SK-N-SH treated with all-trans-retinoic acid at 6 μM for 48 hours (cell line): ENCODE results near the gene TYW5.
A peak's percentile ranks its signal among the peaks of the same experiment; 100 is the strongest.

ENCODE experiments used
- ATAC-seq: fragments of 200-7000 bp; cut with Tn5 transposase; 3 replicates; pipeline ENCODE4 v1.9.1; 2020; ENCODE audit warnings: mild to moderate bottlenecking, moderate library complexity
- ARNTL ChIP-seq: fragments of 450-650 bp; formaldehyde crosslinking; IDR thresholded peaks from 2 replicates; pipeline ENCODE4 v1.5.0; 2020; ENCODE audit warnings: low read depth, mild to moderate bottlenecking, moderate library complexity, borderline replicate concordance
- ESRRG ChIP-seq: fragments of 250-450 bp; sonication (Bioruptor Pico); IDR thresholded peaks from 2 replicates; pipeline ENCODE4 v1.6.1; 2021; ENCODE audit warnings: mild to moderate bottlenecking
- GLIS3 ChIP-seq: fragments of 250-450 bp; sonication (Bioruptor Pico); IDR thresholded peaks from 2 replicates; pipeline ENCODE4 v1.5.0; 2020; ENCODE audit warnings: mild to moderate bottlenecking, moderate library complexity
- ISL1 ChIP-seq: fragments of 250-450 bp; sonication (Bioruptor Pico); IDR thresholded peaks from 2 replicates; pipeline ENCODE4 v2.1.2; 2022; ENCODE audit warnings: mild to moderate bottlenecking, moderate library complexity
- OSR1 ChIP-seq: fragments of 250-450 bp; sonication (Bioruptor Pico); IDR thresholded peaks from 2 replicates; pipeline ENCODE4 v1.8.0; 2022; ENCODE audit warnings: moderate library complexity, mild to moderate bottlenecking, inconsistent platforms
- PPARA ChIP-seq: fragments of 250-450 bp; sonication (Bioruptor Pico); IDR thresholded peaks from 2 replicates; pipeline ENCODE4 v1.5.0; 2020; ENCODE audit warnings: mild to moderate bottlenecking, borderline replicate concordance
- RARB ChIP-seq: fragments of 250-450 bp; sonication (Bioruptor Pico); IDR thresholded peaks from 2 replicates; pipeline ENCODE4 v1.8.0; 2021; ENCODE audit warnings: mild to moderate bottlenecking, moderate library complexity
- SNAI2 ChIP-seq: fragments of 250-450 bp; sonication (Bioruptor Pico); IDR thresholded peaks from 2 replicates; pipeline ENCODE4 v1.5.0; 2020; ENCODE audit warnings: mild to moderate bottlenecking, moderate library complexity
- TCF4 ChIP-seq: fragments of 250-450 bp; sonication (Bioruptor Pico); IDR thresholded peaks from 2 replicates; pipeline ENCODE4 v1.8.0; 2021; ENCODE audit warnings: mild to moderate bottlenecking, moderate library complexity, borderline replicate concordance
- TOX ChIP-seq: fragments of 250-450 bp; sonication (Bioruptor Pico); IDR thresholded peaks from 2 replicates; pipeline ENCODE4 v1.8.0; 2021; ENCODE audit warnings: mild to moderate bottlenecking, moderate library complexity, borderline replicate concordance
- ZC3H10 ChIP-seq: fragments of 250-450 bp; sonication (Bioruptor Pico); IDR thresholded peaks from 2 replicates; pipeline ENCODE4 v1.5.1; 2021; ENCODE audit warnings: mild to moderate bottlenecking, moderate library complexity
- ZFP3 ChIP-seq: fragments of 250-450 bp; sonication (Bioruptor Pico); IDR thresholded peaks from 2 replicates; pipeline ENCODE4 v1.5.0; 2020; ENCODE audit warnings: mild to moderate bottlenecking, moderate library complexity
- ZFP30 ChIP-seq: fragments of 450-650 bp; formaldehyde crosslinking; IDR thresholded peaks from 2 replicates; pipeline ENCODE4 v1.5.0; 2022; ENCODE audit warnings: mild to moderate bottlenecking, moderate library complexity
- ZNF565 ChIP-seq: fragments of 450-650 bp; formaldehyde crosslinking; conservative IDR thresholded peaks from 2 replicates; pipeline ENCODE4 v1.5.0; 2020; ENCODE audit warnings: low read depth, mild to moderate bottlenecking, moderate library complexity
- ZNF70 ChIP-seq: fragments of 450-650 bp; formaldehyde crosslinking; IDR thresholded peaks from 2 replicates; pipeline ENCODE4 v1.5.0; 2020; ENCODE audit warnings: mild to moderate bottlenecking, moderate library complexity
- ZNF8 ChIP-seq: fragments of 450-650 bp; formaldehyde crosslinking; IDR thresholded peaks from 2 replicates; pipeline ENCODE4 v1.5.0; 2020; ENCODE audit warnings: mild to moderate bottlenecking, moderate library complexity
- TF ChIP-seq, protein P1 (sequence below): fragments of 250-450 bp; sonication (Bioruptor Pico); IDR thresholded peaks from 2 replicates; pipeline ENCODE4 v1.5.0; 2020; ENCODE audit warnings: mild to moderate bottlenecking, moderate library complexity
- TF ChIP-seq, protein P2 (sequence below): fragments of 250-450 bp; sonication (Bioruptor Pico); IDR thresholded peaks from 2 replicates; pipeline ENCODE4 v1.5.1; 2020; ENCODE audit warnings: low read depth, mild to moderate bottlenecking, moderate library complexity
- TF ChIP-seq, protein P3 (sequence below): fragments of 250-450 bp; sonication (Bioruptor Pico); IDR thresholded peaks from 2 replicates; pipeline ENCODE4 v1.8.0; 2021; ENCODE audit warnings: low read depth, mild to moderate bottlenecking, moderate library complexity, borderline replicate concordance
- TF ChIP-seq, protein P4 (sequence below): fragments of 250-450 bp; sonication (Bioruptor Pico); IDR thresholded peaks from 2 replicates; pipeline ENCODE4 v1.8.0; 2020; ENCODE audit warnings: mild to moderate bottlenecking, moderate library complexity, borderline replicate concordance

TYW5 gene

DNA sequence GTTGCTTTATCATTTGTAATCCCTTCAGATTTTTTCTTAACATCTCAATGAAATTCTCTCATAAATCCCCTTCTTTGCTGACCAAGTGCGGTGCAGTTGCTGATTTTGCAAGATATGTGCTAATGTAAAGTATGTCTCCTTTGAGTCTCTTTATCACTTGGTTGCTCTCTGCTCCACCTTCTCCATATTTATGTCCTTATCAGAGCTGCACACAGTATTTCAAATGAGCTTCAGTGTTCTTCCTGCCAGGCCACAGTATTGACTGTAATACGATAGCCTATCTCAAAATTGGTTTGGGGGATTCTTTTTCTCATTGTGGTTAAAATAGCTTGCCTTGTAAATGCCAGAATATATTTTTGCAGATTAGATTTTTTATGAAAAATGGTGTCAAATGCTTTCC, 32.3 kb upstream of the TYW5 start:
- TF ChIP-seq, protein P1, sequence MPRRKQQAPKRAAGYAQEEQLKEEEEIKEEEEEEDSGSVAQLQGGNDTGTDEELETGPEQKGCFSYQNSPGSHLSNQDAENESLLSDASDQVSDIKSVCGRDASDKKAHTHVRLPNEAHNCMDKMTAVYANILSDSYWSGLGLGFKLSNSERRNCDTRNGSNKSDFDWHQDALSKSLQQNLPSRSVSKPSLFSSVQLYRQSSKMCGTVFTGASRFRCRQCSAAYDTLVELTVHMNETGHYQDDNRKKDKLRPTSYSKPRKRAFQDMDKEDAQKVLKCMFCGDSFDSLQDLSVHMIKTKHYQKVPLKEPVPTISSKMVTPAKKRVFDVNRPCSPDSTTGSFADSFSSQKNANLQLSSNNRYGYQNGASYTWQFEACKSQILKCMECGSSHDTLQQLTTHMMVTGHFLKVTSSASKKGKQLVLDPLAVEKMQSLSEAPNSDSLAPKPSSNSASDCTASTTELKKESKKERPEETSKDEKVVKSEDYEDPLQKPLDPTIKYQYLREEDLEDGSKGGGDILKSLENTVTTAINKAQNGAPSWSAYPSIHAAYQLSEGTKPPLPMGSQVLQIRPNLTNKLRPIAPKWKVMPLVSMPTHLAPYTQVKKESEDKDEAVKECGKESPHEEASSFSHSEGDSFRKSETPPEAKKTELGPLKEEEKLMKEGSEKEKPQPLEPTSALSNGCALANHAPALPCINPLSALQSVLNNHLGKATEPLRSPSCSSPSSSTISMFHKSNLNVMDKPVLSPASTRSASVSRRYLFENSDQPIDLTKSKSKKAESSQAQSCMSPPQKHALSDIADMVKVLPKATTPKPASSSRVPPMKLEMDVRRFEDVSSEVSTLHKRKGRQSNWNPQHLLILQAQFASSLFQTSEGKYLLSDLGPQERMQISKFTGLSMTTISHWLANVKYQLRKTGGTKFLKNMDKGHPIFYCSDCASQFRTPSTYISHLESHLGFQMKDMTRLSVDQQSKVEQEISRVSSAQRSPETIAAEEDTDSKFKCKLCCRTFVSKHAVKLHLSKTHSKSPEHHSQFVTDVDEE (CRISPR knock-in tag): no peak
- no peak for TF ChIP-seq OSR1 (CRISPR knock-in tag)
- TF ChIP-seq, protein P2, sequence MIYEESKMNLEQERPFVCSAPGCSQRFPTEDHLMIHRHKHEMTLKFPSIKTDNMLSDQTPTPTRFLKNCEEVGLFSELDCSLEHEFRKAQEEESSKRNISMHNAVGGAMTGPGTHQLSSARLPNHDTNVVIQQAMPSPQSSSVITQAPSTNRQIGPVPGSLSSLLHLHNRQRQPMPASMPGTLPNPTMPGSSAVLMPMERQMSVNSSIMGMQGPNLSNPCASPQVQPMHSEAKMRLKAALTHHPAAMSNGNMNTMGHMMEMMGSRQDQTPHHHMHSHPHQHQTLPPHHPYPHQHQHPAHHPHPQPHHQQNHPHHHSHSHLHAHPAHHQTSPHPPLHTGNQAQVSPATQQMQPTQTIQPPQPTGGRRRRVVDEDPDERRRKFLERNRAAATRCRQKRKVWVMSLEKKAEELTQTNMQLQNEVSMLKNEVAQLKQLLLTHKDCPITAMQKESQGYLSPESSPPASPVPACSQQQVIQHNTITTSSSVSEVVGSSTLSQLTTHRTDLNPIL (CRISPR knock-in tag): no peak
- no peak for TF ChIP-seq GLIS3 (CRISPR knock-in tag)
- TF ChIP-seq ESRRG (CRISPR knock-in tag): no peak
- no peak for TF ChIP-seq PPARA
- TF ChIP-seq SNAI2 (CRISPR knock-in tag): no peak
- ATAC-seq: no peak

DNA sequence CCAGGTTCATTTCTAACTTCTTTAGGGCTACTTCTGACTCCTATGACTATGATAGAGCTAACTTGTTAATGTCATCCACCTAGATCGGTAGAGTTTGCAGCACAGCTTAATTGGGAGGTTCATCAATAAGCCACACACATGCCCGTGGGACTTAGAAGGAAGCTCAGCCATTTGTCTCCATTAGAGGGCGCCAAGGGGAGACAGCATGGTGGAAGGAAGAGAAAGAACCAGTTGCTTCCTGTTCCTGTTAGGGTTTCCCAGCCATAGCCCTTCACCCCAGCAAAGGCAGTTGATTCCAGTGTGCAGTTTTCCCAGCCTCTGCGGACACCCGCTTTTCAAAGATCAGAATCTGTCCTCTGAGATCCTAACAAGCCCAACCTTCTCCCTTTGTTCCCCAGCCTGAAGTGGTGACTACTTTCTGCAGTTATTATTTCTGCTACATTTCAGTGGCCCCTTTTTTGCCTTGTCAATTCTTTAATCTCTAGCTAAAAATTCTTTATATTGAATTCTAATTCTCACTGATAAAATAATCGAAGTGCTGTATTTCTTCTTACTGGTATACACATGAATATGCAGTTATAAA, 30.4 kb upstream of the TYW5 start:
- peak; percentile 91 for ATAC-seq

More for the DNA sequence above, 30.4 kb upstream of the TYW5 start:
- TF ChIP-seq ZNF8 (CRISPR knock-in tag): no peak
- TF ChIP-seq ZFP30: no peak
- TF ChIP-seq ZFP3 (CRISPR knock-in tag): no peak
- no peak for TF ChIP-seq TOX
- no peak for TF ChIP-seq RARB (CRISPR knock-in tag)
- TF ChIP-seq ZNF565 (CRISPR knock-in tag): no peak
- no peak for TF ChIP-seq ISL1 (CRISPR knock-in tag)
- TF ChIP-seq PPARA: no peak
- TF ChIP-seq, protein P3, sequence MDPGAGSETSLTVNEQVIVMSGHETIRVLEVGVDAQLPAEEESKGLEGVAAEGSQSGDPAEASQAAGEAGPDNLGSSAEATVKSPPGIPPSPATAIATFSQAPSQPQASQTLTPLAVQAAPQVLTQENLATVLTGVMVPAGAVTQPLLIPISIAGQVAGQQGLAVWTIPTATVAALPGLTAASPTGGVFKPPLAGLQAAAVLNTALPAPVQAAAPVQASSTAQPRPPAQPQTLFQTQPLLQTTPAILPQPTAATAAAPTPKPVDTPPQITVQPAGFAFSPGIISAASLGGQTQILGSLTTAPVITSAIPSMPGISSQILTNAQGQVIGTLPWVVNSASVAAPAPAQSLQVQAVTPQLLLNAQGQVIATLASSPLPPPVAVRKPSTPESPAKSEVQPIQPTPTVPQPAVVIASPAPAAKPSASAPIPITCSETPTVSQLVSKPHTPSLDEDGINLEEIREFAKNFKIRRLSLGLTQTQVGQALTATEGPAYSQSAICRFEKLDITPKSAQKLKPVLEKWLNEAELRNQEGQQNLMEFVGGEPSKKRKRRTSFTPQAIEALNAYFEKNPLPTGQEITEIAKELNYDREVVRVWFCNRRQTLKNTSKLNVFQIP (CRISPR knock-in tag): no peak
- no peak for TF ChIP-seq ZC3H10
- TF ChIP-seq ARNTL: no peak
- TF ChIP-seq, protein P4, sequence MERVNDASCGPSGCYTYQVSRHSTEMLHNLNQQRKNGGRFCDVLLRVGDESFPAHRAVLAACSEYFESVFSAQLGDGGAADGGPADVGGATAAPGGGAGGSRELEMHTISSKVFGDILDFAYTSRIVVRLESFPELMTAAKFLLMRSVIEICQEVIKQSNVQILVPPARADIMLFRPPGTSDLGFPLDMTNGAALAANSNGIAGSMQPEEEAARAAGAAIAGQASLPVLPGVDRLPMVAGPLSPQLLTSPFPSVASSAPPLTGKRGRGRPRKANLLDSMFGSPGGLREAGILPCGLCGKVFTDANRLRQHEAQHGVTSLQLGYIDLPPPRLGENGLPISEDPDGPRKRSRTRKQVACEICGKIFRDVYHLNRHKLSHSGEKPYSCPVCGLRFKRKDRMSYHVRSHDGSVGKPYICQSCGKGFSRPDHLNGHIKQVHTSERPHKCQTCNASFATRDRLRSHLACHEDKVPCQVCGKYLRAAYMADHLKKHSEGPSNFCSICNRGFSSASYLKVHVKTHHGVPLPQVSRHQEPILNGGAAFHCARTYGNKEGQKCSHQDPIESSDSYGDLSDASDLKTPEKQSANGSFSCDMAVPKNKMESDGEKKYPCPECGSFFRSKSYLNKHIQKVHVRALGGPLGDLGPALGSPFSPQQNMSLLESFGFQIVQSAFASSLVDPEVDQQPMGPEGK (CRISPR knock-in tag): no peak
- TF ChIP-seq, protein P1 (CRISPR knock-in tag): no peak
- TF ChIP-seq ZNF70 (CRISPR knock-in tag): no peak
- TF ChIP-seq TCF4 (CRISPR knock-in tag): no peak
- no peak for TF ChIP-seq SNAI2 (CRISPR knock-in tag)
- TF ChIP-seq GLIS3 (CRISPR knock-in tag): no peak
- TF ChIP-seq, protein P2 (CRISPR knock-in tag): no peak
- TF ChIP-seq ESRRG (CRISPR knock-in tag): no peak
